Measurements from ENCODE around the gene OR2F1. TPM values are rescaled to one million over a fixed set of nuclear protein-coding genes. Genes with fewer than 3 reads are reported as not detected.

Gene OR2F1
- total RNA-seq, 1 donor = 0.72 TPM

GRCh38 chr7:143934526-143935325 is 19.9 kb upstream of the OR2F1 start, which contains the start of gene OR2F2:
Gene OR2F2 (plus strand): TSS chr7:143935233. CDS start chr7:143935233, 0 bp downstream.
- Histone ChIP-seq H3K27ac (ENCODE audit: low read depth, low read length) (peak within 1 kb of the TSS; percentile 85), H2AFZ (ENCODE audit: low read length) (peak within 1 kb of the TSS; percentile 52), H3K4me3 (ENCODE audit: insufficient read depth, low read length) (peak within 1 kb of the TSS; percentile 18), H3K79me2 (ENCODE audit: insufficient read depth, low read length) (no peaks in the 10 kb centered on the region), H3K36me3 (ENCODE audit: insufficient read depth, low read length) (no peaks in the 10 kb centered on the region), H3K27me3 (ENCODE audit: insufficient read depth, low read length) (no peaks in the 10 kb centered on the region), H4K20me1 (ENCODE audit: insufficient read depth, low read length) (no peaks in the 10 kb centered on the region), H3K4me2 (ENCODE audit: insufficient read depth, low read length) (peak within 1 kb of the TSS; percentile 65), H3K4me1 (ENCODE audit: insufficient read depth, low read length) (peaks cover 29% of the 10 kb centered on the region), H3K9me3 (ENCODE audit: low read depth, low read length) (no peaks in the 10 kb centered on the region)
- TF ChIP-seq CTCF (IDR thresholded peaks at IDR 0.05; ENCODE audit: extremely low read depth, low read depth, low read length) = no peak
- DNase-seq (ENCODE audit: insufficient read length, low spot score, missing footprints) = peak; percentile 75

GRCh38 chr7:143936087-143937009 is 18.3 kb upstream of the OR2F1 start:
- H3K4me3 ChIP-seq (ENCODE audit: insufficient read depth, low read length) = no peak overlapping the region
- peaks cover 29% of the 10 kb centered on the region for H3K4me1 ChIP-seq (ENCODE audit: insufficient read depth, low read length)
- H2AFZ ChIP-seq (ENCODE audit: low read length) = no peak overlapping the region
- no peaks in the 10 kb centered on the region for H3K79me2 ChIP-seq (ENCODE audit: insufficient read depth, low read length)
- DNase-seq (ENCODE audit: insufficient read length, low spot score, missing footprints) = peak; percentile 85
- H3K4me2 ChIP-seq (ENCODE audit: insufficient read depth, low read length) = peak overlapping the region; percentile 35
- H3K9me3 ChIP-seq (ENCODE audit: low read depth, low read length) = no peaks in the 10 kb centered on the region
- no peaks in the 10 kb centered on the region for H3K27me3 ChIP-seq (ENCODE audit: insufficient read depth, low read length)
- H3K27ac ChIP-seq (ENCODE audit: low read depth, low read length) = peak overlapping the region; percentile 85
- no peaks in the 10 kb centered on the region for H4K20me1 ChIP-seq (ENCODE audit: insufficient read depth, low read length)
- H3K36me3 ChIP-seq (ENCODE audit: insufficient read depth, low read length) = no peaks in the 10 kb centered on the region
- no peak for TF ChIP-seq CTCF (IDR thresholded peaks at IDR 0.05; ENCODE audit: extremely low read depth, low read depth, low read length)

- H4K20me1 ChIP-seq (ENCODE audit: insufficient read depth, low read length) = no peaks in the 10 kb centered on the region
- no peaks in the 10 kb centered on the region for H3K36me3 ChIP-seq (ENCODE audit: insufficient read depth, low read length)
- no peaks in the 10 kb centered on the region for H3K9me3 ChIP-seq (ENCODE audit: low read depth, low read length)
- no peak for TF ChIP-seq CTCF (IDR thresholded peaks at IDR 0.05; ENCODE audit: extremely low read depth, low read depth, low read length)
- no peak overlapping the region for H3K4me2 ChIP-seq (ENCODE audit: insufficient read depth, low read length)
- no peak overlapping the region for H3K27ac ChIP-seq (ENCODE audit: low read depth, low read length)
- H3K4me1 ChIP-seq (ENCODE audit: insufficient read depth, low read length) = peaks cover 29% of the 10 kb centered on the region
- no peak overlapping the region for H3K4me3 ChIP-seq (ENCODE audit: insufficient read depth, low read length)
- H3K79me2 ChIP-seq (ENCODE audit: insufficient read depth, low read length) = no peaks in the 10 kb centered on the region
- DNase-seq (ENCODE audit: insufficient read length, low spot score, missing footprints) = no peak
- no peak overlapping the region for H2AFZ ChIP-seq (ENCODE audit: low read length)
- no peaks in the 10 kb centered on the region for H3K27me3 ChIP-seq (ENCODE audit: insufficient read depth, low read length)
These were observed 16.0 kb upstream of the OR2F1 start for GRCh38 chr7:143938379-143939243.
